Spinal cord (tissue), 10 donors: ENCODE data around the gene TMEM219. TPM values are rescaled to one million over a fixed set of nuclear protein-coding genes. Genes with fewer than 3 reads are reported as not detected.

ENCODE experiments used
- DNase-seq, 6 donors: peaks; one replicate each; pipeline versions ENCODE4 v3.0.0 to v3.0.0-alpha.2; 2013 to 2015; ENCODE audit warnings: low spot score in 6 of 6, low read depth in 4 of 6
- H3K27ac ChIP-seq: one replicate; pipeline ENCODE4 v1.5.1; 2013; ENCODE audit warnings: low read depth, low read length, control low read depth
- H3K27me3 ChIP-seq: one replicate; pipeline ENCODE4 v1.6.1; 2013; ENCODE audit warnings: low read length; ENCODE audit not compliant: control insufficient read depth, insufficient read depth
- H3K36me3 ChIP-seq: one replicate; pipeline ENCODE4 v1.6.1; 2013; ENCODE audit warnings: low read length; ENCODE audit not compliant: control insufficient read depth, insufficient read depth
- H3K4me1 ChIP-seq: one replicate; pipeline ENCODE4 v1.6.1; 2013; ENCODE audit warnings: low read length; ENCODE audit not compliant: control insufficient read depth, insufficient read depth
- H3K4me3 ChIP-seq: one replicate; pipeline ENCODE4 v1.5.1; 2013; ENCODE audit warnings: low read depth, low read length, control low read depth
- H3K9me3 ChIP-seq: one replicate; pipeline ENCODE4 v1.6.1; 2013; ENCODE audit warnings: low read length; ENCODE audit not compliant: control insufficient read depth, insufficient read depth
- WGBS: methylation state at CpG from one replicate; pipeline ENCODE4 v1.1.5; 2013; ENCODE audit warnings: missing lambda C conversion rate; ENCODE audit not compliant: insufficient coverage; 5-methylcytosine and 5-hydroxymethylcytosine counted together
- polyA plus RNA-seq, 2 donors: library from polyadenylated mRNA; unstranded; fragments of 120-200 nt; gene quantifications; one replicate each; pipeline ENCODE4 v1.2.1, GENCODE V29; 2013; ENCODE audit not compliant: insufficient read length in 2 of 2
- total RNA-seq, 2 donors: library from RNA; depleted of rRNA in 1 of 2; stranded (reverse); fragments of 120-200 nt in 1 of 2; fragments of >200 nt in 1 of 2; gene quantifications; one replicate each; pipeline versions ENCODE4 v1.2.3 to v1.2.4, GENCODE V29; 2013 to 2014
- donor health status: healthy.

The TMEM219 gene
- total and polyA plus RNA-seq, 4 donors: 32.5 to 91.4 (median 83.3) TPM

DNA sequence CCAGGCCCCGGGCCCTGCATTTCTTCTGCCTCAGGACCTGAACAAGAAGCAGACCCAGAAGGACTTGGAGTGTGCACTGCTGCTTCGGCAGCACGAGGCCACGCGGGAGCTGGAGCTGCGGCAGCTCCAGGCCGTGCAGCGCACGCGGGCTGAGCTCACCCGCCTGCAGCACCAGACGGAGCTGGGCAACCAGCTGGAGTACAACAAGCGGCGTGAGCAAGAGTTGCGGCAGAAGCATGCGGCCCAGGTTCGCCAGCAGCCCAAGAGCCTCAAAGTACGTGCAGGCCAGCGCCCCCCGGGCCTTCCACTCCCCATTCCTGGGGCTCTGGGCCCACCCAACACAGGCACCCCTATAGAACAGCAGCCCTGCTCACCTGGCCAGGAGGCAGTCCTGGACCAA, 24.4 kb downstream of the TMEM219 start:
- no peak for DNase-seq
- H3K4me1 ChIP-seq: no peaks in the 10 kb centered on the region
- WGBS: 94% methylated on average over 20 of the region's 20 CpGs
- H3K27me3 ChIP-seq: no peaks in the 10 kb centered on the region
- no peaks in the 10 kb centered on the region for H3K9me3 ChIP-seq
- no peak overlapping the region for H3K4me3 ChIP-seq
- H3K27ac ChIP-seq: no peak overlapping the region
- peaks cover 93% of the 10 kb centered on the region for H3K36me3 ChIP-seq

- no peak overlapping the region for H3K27ac ChIP-seq
- 100% methylated on average over 3 of the region's 5 CpGs for WGBS
- no peaks in the 10 kb centered on the region for H3K9me3 ChIP-seq
- H3K4me3 ChIP-seq: no peak overlapping the region
- H3K27me3 ChIP-seq: no peaks in the 10 kb centered on the region
- no peak for DNase-seq
- H3K4me1 ChIP-seq: no peaks in the 10 kb centered on the region
- H3K36me3 ChIP-seq: peaks cover 94% of the 10 kb centered on the region
Observed at GRCh38 chr16:29986931-29987330, 25.1 kb downstream of the TMEM219 start.

DNA sequence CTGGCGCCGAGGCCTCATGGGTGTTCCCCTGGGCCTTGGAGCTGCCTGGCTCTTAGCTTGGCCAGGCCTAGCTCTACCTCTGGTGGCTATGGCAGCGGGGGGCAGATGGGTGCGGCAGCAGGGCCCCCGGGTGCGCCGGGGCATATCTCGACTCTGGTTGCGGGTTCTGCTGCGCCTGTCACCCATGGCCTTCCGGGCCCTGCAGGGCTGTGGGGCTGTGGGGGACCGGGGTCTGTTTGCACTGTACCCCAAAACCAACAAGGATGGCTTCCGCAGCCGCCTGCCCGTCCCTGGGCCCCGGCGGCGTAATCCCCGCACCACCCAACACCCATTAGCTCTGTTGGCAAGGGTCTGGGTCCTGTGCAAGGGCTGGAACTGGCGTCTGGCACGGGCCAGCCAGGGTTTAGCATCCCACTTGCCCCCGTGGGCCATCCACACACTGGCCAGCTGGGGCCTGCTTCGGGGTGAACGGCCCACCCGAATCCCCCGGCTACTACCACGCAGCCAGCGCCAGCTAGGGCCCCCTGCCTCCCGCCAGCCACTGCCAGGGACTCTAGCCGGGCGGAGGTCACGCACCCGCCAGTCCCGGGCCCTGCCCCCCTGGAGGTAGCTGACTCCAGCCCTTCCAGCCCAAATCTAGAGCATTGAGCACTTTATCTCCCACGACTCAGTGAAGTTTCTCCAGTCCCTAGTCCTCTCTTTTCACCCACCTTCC, 25.6 kb downstream of the TMEM219 start:
- Histone ChIP-seq H3K4me1 (no peaks in the 10 kb centered on the region), H3K9me3 (no peaks in the 10 kb centered on the region), H3K27me3 (no peaks in the 10 kb centered on the region), H3K36me3 (peaks cover 94% of the 10 kb centered on the region), H3K4me3 (no peak overlapping the region), H3K27ac (no peak overlapping the region)
- DNase-seq: no peak
- WGBS: 92% methylated on average over 35 of the region's 35 CpGs

DNA sequence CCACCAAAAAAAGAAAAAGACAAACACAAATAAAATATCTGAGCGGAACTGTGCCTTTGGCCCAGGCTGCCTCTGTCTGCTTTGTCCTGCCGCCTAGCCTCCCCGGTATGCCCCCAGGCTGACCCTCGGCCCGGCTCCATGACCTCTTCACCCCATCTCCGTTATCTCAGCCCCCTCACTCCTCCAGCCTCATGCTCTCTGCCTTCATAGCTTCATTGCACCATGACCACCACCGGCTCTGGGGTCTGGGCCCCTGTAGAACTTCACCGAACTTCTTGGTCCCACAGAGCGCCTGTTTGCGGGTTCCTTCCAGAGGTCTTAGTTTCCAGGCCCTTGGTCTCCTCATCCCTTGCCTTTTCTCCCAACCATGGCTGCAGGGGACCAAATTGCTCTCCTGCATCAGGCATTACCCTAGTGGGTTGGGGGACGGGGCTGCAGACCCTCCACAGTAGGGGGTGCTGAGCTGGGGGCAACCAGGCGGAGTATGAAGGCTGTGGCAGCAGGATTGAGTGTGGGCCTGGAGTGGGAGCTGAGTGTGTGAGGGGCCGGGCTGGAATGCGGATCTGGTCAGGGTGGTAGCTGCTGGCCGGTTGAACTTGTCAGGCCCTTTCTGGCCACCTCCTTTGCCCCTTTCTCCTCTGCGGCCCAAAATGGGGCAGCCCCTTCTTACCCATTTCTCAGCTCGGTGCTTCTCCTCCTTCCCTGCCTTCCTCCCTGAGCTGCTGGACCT, 26.6 kb downstream of the TMEM219 start:
- H3K9me3 ChIP-seq: no peaks in the 10 kb centered on the region
- H3K36me3 ChIP-seq: peaks cover 94% of the 10 kb centered on the region
- H3K4me1 ChIP-seq: no peaks in the 10 kb centered on the region
- no peak for DNase-seq
- no peak overlapping the region for H3K27ac ChIP-seq
- 79% methylated on average over 13 of the region's 17 CpGs for WGBS
- no peak overlapping the region for H3K4me3 ChIP-seq
- H3K27me3 ChIP-seq: no peaks in the 10 kb centered on the region

- H3K4me3 ChIP-seq: no peak overlapping the region
- H3K9me3 ChIP-seq: no peaks in the 10 kb centered on the region
- DNase-seq: no peak
- H3K36me3 ChIP-seq: peaks cover 94% of the 10 kb centered on the region
- H3K27me3 ChIP-seq: no peaks in the 10 kb centered on the region
- WGBS: 91% methylated on average over 23 of the region's 23 CpGs
- no peak overlapping the region for H3K27ac ChIP-seq
- peaks cover 7% of the 10 kb centered on the region for H3K4me1 ChIP-seq
Observed at GRCh38 chr16:29989111-29989858, 27.4 kb downstream of the TMEM219 start.

GRCh38 chr16:29990034-29990433, 28.2 kb downstream of the TMEM219 start:
- Histone ChIP-seq H3K4me1 (peaks cover 15% of the 10 kb centered on the region), H3K27ac (no peak overlapping the region), H3K27me3 (no peaks in the 10 kb centered on the region), H3K36me3 (peaks cover 90% of the 10 kb centered on the region), H3K9me3 (no peaks in the 10 kb centered on the region), H3K4me3 (no peak overlapping the region)
- no CpG with 5 or more reads among the region's 2 CpGs for WGBS
- no peak for DNase-seq

DNA sequence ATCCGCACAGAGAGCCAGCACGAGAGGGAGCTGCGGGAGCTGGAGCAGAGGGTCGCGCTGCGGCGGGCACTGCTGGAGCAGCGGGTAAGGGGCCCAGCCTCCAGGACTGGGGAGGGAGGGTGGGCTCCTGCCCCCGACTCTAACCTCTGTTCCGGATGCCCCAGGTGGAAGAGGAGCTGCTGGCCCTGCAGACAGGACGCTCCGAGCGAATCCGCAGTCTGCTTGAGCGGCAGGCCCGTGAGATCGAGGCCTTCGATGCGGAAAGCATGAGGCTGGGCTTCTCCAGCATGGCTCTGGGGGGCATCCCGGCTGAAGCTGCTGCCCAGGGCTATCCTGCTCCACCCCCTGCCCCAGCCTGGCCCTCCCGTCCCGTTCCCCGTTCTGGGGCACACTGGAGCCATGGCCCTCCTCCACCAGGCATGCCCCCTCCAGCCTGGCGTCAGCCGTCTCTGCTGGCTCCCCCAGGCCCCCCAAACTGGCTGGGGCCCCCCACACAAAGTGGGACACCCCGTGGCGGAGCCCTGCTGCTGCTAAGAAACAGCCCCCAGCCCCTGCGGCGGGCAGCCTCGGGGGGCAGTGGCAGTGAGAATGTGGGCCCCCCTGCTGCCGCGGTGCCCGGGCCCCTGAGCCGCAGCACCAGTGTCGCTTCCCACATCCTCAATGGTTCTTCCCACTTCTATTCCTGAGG, 29.1 kb downstream of the TMEM219 start:
- H3K4me1 ChIP-seq: peaks cover 19% of the 10 kb centered on the region
- H3K36me3 ChIP-seq: peaks cover 82% of the 10 kb centered on the region
- WGBS: 90% methylated on average over 28 of the region's 35 CpGs
- H3K4me3 ChIP-seq: no peak overlapping the region
- H3K9me3 ChIP-seq: no peaks in the 10 kb centered on the region
- DNase-seq: no peak
- no peak overlapping the region for H3K27ac ChIP-seq
- no peaks in the 10 kb centered on the region for H3K27me3 ChIP-seq

DNA sequence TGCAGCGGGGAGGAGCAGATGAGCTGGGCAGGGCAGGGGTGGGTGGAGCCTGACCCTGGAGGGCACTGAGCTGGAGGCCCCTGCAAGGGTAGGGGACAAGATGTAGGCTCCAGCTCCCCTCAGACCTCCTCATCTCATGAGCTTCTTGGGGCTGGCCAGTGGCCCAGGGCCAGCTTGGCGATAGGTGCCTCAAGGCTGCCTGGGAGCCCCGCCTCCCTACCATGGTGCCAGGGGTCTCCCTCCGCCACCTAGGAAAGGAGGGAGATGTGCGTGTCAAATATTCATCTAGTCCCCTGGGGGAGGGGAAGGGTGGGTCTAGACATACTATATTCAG, 29.7 kb downstream of the TMEM219 start:
- H3K27me3 ChIP-seq: no peaks in the 10 kb centered on the region
- no peak overlapping the region for H3K4me3 ChIP-seq
- no peaks in the 10 kb centered on the region for H3K9me3 ChIP-seq
- H3K36me3 ChIP-seq: peaks cover 77% of the 10 kb centered on the region
- no peak overlapping the region for H3K27ac ChIP-seq
- WGBS: no CpG with 5 or more reads among the region's 5 CpGs
- no peak for DNase-seq
- peaks cover 22% of the 10 kb centered on the region for H3K4me1 ChIP-seq

DNA sequence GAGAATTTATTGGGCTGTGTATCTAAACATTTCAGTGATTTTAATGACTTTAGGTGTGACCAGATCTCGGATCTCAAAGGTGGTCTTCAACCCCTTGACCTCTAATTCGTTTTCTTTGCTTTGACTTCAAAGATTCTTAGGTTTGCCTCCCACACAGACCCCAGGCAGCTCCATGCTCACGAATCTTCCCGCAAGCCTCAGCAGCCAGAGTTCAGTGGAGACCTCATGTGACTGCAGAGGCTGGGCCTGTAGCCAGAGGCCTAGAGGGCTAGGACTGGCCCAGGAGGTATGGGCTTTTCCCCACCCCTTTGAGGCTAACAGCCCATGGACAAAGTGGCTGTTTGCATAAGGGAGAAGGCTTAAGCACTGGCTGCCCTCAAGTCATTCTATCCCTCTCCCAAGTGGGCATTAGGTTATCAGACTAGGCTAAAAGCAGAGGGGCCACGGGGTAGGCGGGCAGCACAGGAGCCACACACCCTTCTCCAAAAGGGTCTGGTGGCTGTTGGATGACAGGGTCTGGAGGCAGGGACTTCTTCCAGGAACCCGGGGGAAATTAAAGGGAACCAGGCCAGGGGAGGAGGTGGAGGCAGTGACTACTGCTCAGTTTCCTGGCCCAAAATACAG, 30.6 kb downstream of the TMEM219 start:
- no peaks in the 10 kb centered on the region for H3K9me3 ChIP-seq
- H3K27ac ChIP-seq: no peak overlapping the region
- no peak for DNase-seq
- H3K4me3 ChIP-seq: no peak overlapping the region
- whole genome bisulfite sequencing: 71% methylated on average over 6 of the region's 7 CpGs
- no peaks in the 10 kb centered on the region for H3K27me3 ChIP-seq
- peaks cover 26% of the 10 kb centered on the region for H3K4me1 ChIP-seq
- peaks cover 68% of the 10 kb centered on the region for H3K36me3 ChIP-seq
